Activated T-cell treated with anti-CD3 and anti-CD28 coated beads for 1 hour (primary cell): ENCODE measurements around the gene SUSD2.
"Not testable (repeated sequence)": the region's sequence is repeated elsewhere in the genome, so short reads cannot be mapped to it uniquely, and the experiment has no call there.

Experiments used
- DNase-seq: peaks from one replicate; pipeline ENCODE4 v3.0.0-alpha.2; 2020; ENCODE audit warnings: low read depth

Gene SUSD2

DNA sequence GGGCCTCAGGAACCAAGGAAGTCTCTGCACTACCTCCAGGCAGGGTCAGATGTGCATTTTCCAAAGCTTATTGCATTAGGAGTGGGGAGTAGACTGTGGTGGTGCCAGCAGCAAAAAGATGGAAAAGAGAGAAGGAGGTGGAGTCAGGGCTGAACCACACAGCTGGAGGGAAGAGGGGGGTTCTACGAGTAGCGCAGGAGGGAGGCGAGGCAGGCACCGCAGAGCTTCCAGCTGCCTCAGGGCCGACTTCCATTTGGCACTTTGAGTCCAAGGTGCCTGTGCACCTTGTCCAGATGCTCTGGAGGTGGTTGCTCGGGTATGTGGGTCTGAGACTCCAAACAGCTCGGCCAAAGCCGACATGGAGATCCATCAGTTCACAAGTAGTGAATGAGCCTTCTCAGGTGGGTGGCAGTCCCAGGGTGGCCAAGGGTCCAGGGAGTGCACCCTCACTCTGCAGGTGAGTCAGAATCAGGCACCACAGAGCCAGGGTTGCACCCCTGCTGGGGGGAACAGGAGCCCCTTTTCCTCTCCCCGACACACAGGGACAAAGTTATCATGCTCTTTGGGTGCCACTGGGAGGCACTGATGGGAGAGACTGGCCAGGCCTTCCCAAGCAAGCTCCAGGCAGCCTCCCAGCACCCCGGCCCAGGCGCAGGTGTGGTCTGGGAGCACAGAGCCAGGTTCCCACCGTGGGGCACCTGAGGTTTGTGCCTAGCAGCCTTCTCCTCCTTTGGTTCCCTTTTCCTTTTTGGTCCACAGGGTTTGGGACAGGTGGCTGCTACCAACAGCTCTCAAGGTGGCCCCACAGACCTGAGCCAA, 33.4 kb downstream of the SUSD2 start:
- no peak for DNase-seq

DNA sequence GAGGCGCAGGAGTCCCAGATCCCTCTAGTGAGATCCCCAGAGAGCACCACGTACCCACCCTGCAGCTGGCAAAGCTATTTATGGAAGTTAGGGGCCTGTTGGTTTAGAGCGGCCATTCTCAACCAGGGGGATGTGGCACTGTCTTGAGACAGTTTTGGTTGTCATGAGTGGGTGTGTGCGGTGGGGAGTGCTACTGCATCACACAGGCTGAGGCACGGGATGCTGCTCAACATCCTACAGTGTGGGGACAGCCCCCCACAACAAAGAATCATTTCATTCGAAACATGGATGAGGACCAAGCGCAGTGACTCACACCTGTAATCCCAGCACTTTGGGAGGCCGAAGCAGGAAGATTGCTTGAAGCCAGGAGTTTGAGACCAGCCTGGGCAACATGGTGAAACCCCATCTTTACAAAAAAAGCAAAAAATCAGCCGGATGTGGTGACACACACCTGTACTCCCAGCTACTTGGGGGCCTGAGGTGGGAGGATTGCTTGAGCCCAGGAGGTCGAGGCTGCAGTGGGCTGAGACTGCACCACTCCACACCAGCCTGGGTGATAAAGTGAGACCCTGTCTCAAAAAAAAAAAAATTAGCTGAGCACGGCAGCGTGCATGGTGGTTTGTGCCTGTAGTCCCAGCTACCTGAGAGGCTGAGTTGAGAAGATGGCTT, 35.4 kb downstream of the SUSD2 start:
- DNase-seq, result no peak

DNA sequence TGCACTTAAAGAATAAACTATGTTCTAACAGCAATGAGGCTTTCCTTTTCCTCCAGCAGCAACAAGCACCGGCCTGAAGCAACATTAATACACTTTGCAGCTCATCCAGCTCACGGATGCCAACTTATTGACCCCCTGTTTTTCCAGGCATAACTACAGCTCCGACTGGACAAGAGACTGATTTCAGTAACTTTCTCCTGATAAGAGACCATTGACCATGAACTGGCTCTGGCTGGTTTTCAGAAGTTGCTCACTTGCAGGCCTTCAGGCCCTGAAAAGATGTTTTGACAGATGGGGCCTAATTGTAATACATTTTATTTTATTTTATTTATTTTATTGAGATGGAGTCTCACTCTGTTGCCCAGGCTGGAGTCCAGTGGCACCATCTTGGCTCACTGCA, 36.1 kb downstream of the SUSD2 start:
- no peak for DNase-seq

DNA sequence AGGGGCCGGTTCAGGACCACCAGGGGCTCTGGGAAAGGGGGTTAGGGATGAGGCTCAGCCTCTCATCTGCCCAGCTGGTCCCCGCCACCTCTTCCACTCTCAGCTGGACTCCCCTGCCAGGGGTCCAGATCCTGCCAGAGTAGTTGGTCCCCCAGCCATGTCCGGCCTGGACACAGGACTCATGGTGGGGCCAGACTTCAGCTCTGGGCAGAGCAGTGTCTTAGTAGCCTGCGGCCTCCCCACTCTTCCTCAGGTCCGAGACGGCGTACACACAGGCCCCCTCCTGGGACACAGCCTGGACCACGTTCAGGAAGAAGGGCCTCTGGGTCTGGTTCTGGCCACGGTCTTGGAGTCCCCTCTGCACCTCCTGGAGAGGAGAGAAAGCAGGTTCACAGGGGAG, 38.5 kb downstream of the SUSD2 start:
- DNase-seq, result no peak

DNA sequence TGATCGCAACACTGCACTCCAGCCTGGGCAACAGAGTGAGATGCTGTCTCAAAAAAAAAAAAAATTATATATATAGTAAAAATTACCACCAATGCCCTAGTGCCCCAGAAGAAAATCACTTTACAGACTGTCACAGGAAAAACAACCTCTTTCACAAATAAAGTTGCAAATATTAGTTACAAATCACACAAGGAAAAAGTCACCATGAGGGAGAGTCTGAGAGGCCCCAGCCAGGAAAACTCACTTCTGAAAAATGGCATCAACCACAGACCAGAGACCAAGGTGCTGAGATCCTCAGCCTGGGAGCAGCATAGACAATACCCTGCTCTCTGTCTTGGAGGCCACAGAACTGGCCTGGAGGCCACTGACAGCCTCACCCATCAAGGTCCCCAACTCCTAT, 43.2 kb downstream of the SUSD2 start:
- DNase-seq, result no peak

DNA sequence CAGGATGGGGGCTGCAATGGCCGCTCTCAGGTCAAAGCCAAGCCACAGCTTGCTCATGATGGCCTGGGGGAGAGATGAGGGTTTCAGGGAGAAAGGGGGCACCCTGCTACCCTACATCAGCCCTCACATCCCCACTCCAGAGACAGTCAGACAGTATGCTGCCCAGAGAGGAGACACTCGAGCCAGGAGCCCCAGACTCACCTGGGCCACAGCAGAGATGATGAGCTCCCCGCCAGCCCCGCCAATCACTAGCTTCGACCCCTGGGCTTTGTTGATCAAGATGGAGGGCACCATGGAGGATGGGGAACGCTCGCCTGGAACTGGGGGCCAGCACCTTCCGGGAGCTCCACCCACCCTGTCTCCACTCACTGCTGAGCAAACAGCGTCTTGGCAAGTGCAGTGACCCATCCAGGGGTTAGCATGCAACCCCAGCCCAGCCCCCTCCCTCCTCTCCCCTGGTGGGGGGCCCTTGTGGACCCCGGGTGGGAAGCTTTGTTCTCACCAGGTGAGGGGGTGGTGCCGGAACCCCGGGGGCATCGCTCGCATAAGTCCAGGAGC, 43.8 kb downstream of the SUSD2 start:
- no peak for DNase-seq

DNA sequence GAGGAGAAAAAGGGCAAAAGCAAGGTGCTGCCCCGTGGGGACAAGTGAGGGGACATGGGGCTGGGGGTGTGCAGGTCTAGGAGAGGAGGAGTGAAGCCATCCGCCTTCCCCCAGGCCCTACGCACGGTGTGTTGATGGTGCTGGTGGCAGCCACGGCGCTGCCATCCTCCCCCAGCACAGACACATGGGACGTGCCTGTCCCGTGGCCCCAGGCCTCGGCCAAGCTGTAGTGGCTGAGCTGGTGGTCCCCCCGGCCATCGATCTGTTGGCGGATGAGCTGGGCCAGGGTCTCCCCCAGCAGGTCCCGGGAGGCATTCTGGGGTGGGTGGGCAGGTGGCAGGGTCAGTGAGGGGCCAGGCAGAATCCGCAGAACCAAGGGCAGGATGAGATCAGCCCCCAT, 44.7 kb downstream of the SUSD2 start:
- DNase-seq, result no peak

DNA sequence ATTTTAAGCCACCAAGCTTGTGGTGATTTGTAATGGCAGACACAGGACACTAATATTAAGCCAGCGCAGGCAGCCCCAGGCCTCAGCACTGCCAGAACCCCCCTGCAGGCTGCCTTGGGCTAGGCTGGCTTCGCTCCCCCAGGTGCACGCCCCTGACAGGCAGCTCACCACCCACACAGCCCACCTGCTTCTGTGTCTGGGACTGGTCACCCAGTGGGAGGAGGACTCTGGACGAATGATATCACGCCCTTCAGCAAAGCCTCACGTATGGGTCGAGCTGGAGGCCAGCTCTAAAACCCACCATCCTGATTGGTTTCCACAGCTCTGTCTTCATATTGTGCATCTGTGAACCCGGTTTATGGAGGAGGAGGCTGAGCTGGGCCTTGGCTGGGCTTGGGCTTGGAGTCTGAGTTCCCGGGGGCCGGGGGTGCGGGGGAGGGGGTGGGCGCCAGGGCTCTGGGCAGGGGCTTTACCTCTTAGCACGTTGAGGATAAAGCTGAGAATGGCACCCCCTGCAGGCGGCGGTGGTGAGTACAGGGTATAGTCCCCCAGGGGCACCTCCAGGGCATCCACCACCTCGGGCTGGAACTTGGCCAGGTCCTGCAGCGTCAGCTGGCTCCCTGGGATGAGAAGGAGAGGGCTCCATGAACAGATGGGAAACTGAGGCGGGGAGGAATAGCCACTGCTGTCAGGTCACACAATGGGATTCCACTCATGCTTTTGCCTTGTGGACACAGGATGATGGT, 49.8 kb downstream of the SUSD2 start:
- peak; percentile 62 for DNase-seq

DNA sequence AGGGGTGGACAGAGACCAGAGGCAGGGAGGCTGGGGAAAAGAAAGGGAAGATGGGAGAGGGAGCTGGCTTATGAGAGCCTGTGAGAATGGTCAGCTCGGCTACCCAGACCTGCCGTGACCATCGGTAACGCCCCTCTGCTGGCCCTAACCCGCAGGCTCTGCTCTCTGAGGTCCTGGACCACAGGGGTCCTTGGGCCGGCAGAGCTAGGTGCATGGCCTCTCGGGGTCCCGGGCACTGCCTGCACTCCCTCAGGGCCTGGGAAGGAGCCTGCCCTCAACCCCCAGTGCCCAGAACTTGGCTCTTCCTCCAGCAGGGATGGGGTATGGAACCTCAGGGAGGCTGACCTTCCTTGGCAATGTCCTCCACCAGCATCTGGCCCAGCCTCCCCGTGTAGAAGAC, 50.4 kb downstream of the SUSD2 start:
- no peak for DNase-seq

DNA sequence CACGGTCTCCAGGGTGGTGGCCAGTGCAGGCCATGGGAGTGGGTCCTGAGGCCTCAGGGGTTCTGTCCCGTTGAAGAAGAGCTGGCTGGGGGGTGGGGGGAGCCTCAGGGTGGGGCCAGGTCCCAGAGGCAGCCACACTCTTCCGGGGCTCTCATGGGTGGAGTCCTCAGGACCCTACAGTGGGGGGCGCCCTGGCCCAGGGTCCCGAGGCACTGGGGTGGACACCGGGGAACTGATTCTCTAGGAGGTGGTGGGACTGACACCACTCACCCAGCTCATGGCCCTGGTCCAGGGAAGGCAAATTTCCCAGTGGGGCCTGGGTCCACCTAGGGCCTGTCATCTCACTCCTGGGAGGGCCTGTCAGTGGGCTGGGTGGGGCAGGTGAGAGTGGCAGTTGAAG, 50.8 kb downstream of the SUSD2 start:
- DNase-seq, result no peak

DNA sequence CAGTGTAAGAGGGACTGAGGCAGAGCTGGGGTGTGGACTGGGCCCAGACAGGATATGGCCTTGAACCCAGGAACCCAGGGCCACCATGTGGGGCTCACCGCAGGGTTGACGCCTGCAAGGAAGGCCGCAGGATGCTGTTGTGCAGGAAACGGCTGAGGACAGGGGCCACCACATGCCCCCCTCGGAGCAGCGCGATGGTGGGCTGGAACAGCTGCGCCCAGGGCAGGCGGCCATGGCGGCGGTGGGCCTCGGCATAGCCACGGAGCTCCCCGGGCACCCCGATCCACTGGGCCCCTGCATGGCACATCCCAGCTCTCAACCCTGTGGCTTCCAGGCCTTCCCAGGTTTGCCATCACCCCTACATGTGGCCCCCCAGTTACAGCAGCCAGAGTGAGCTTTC, 51.4 kb downstream of the SUSD2 start:
- DNase-seq, result no peak

DNA sequence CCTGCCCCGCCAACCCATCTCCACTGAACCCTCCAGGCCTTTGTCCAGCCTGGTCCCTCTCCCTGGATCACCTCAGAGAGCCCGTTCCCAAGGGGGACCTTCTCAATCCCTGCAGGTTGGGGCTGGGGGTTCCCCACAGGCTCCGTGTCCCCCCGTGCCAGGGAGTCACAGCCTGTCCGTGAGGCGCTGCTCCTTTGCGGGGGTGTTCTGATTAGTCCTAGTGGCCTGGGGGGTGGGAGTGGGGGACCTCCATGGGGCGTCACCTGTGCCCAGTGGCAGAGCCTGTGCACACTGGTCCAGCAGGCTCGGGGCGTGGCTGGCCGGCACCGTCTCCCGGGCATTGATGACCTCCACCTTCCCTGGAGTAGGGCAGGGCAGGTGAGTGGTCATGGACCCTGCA, 51.9 kb downstream of the SUSD2 start:
- no peak for DNase-seq

DNA sequence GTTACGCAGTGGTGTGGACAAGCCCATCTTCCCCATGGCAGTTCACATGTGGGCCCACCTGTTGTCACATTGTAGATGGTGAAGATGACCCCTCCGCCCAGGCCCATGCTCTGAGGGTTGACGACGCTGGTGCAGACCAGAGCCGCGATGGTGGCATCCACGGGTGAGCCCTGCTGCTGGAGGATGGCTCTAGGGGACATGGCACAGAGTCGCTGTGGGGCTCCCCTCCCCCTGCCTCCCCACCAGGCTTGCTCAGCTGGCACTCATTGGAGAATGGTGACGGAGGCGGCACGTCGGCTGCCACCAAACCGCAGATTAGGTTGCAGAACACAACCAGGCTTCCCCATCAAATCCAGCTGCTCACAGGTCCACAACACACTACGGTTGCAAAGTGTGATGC, 52.5 kb downstream of the SUSD2 start:
- no peak for DNase-seq

DNA sequence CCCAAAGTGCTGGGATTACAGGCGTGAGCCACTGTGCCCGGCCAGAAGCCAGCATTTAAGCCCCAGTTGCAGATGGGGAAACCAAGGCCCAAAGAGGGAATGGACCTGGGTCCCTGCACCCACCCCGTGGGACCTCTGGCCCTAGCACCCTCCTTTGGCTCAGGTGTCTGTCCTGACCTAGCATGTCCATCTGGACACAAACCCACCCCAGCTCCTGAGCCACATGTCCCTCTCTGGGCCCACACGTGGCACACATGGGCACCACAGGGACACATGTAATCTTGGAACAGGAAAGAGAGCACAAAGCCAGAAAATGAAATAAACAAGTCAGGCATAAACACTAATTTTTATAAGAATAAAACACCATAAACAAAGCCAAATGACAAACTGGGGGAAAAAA, 54.0 kb downstream of the SUSD2 start:
- DNase-seq, result no peak

DNA sequence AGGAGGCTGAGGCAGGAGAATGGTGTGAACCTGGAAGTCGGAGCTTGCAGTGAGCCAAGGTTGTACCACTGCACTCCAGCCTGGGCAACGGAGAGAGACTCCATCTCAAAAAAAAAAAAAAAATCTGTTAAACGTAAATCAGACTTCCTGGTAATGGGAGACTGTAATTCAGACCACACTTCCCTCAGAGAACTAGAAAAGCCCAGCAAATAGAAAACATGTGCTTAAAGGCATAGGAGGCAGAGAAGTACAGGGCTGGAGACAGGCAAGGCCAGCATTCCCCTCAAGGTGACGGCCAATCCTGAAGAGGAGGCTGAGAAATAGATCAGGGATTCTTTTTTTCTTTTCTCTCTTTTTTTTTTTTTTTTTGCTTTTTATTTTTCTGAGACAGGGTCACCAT, 55.4 kb downstream of the SUSD2 start:
- no peak for DNase-seq

DNA sequence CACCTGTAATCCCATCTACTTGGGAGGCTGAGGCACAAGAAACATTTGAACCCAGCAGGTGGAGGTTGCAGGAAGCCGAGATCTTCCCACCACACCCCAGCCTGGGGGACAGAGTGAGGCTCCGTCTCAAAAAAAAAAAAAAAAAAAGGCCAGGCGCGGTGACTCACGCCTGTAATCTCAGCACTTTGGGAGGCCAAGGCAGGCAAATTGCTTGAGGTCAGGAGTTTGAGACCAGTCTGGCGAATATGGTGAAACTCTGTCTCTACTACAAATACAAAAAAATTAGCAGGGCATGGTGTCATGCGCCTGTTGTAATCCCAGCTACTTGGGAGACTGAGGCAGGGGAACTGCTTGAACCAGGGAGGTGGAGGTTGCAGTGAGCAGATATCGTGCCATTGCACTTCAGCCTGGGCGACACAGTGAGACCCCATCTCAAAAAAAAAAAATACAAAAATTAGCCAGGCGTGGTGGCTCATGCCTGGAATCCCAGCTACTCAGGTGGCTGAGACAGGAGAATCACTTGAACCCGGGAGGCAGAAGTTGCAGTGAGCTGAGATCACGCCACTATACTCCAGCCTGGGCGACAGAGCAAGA, 56.9 kb downstream of the SUSD2 start:
- not testable (repeated sequence) for DNase-seq
